ENCODE measurements around the gene SPATA9. TPM values are rescaled to one million over a fixed set of nuclear protein-coding genes. Genes with fewer than 3 reads are reported as not detected.

Gene SPATA9
- total RNA-seq, 3 donors from 2014 or later (not counting 1 experiment from before 2014, with no cell fraction given): 1.3 to 2.1 (median 2.0) TPM

DNA sequence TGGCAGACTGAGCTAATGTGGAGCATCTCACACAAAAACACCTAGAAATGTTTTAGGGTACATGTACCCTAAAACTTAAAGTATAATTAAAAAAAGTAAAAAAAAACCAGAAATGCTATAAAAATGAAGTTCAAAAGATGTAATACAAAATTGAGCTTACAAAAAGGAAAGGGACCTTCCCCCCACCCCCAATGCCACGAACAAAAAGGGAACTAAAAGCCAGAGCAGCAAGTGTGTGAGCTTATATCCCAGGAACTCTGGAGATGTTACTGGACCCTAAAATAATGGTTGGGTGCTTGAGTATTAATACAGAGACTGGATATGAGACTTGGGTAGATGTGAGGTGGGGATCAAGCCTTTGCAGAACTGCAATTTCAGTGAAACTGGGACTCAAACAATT, 11.0 kb downstream of the SPATA9 start:
- intact Hi-C loops (cut with micrococcal nuclease): no loop called here
- H3K4me1 Mint-ChIP-seq: no peaks in the 10 kb centered on the region

DNA sequence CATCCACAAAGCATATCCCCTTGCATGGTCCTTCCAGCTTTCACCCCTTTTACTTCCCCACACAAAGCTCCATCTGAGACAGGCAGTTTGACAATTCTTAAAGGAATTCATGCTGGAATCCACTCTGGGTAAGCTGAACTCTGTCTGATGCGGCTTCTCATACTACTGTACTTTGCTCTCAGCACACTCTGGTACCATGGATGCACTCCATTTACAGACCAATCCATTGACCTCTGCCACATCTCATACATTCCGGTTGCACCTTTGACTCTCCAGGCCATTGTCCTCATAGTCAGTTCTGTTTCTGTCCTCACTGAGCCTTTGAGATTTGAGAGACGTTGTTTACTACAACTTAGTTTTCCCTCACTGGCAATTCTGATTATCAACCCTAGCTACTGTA, 12.2 kb downstream of the SPATA9 start:
- 99% methylated on average over 3 of the region's 3 CpGs for WGBS (ENCODE audit: insufficient coverage)
- Histone ChIP-seq H3K9me3 (ENCODE audit: control insufficient read depth, insufficient read depth, low read length) (no peaks in the 10 kb centered on the region), H3K4me3 (ENCODE audit: low read length) (no peak overlapping the region), H3K27ac (ENCODE audit: low read length) (no peak overlapping the region), H3K36me3 (ENCODE audit: control insufficient read depth, insufficient read depth, low read length) (no peaks in the 10 kb centered on the region), H3K27me3 (ENCODE audit: control insufficient read depth, insufficient read depth, low read length) (no peaks in the 10 kb centered on the region), H3K4me1 (ENCODE audit: control insufficient read depth, insufficient read depth, low read length) (no peaks in the 10 kb centered on the region)
- Mint-ChIP-seq H3K4me1 (no peaks in the 10 kb centered on the region), H3K9me3 (no peaks in the 10 kb centered on the region), H3K36me3 (no peaks in the 10 kb centered on the region), H3K27me3 (ENCODE audit: low read depth in 2 of 2) (no peaks in the 10 kb centered on the region), H3K27ac (no peak overlapping the region), H3K4me3 (no peak overlapping the region)
- DNase-seq: no peak
- ATAC-seq: no peak
- TF ChIP-seq, protein P1, sequence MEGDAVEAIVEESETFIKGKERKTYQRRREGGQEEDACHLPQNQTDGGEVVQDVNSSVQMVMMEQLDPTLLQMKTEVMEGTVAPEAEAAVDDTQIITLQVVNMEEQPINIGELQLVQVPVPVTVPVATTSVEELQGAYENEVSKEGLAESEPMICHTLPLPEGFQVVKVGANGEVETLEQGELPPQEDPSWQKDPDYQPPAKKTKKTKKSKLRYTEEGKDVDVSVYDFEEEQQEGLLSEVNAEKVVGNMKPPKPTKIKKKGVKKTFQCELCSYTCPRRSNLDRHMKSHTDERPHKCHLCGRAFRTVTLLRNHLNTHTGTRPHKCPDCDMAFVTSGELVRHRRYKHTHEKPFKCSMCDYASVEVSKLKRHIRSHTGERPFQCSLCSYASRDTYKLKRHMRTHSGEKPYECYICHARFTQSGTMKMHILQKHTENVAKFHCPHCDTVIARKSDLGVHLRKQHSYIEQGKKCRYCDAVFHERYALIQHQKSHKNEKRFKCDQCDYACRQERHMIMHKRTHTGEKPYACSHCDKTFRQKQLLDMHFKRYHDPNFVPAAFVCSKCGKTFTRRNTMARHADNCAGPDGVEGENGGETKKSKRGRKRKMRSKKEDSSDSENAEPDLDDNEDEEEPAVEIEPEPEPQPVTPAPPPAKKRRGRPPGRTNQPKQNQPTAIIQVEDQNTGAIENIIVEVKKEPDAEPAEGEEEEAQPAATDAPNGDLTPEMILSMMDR (IDR thresholded peaks at IDR 0.05): no peak
- intact Hi-C loops (cut with micrococcal nuclease): no loop called here

More for the DNA sequence above, 11.0 kb downstream of the SPATA9 start:
- H3K36me3 ChIP-seq (ENCODE audit: control insufficient read depth, insufficient read depth, low read length): no peaks in the 10 kb centered on the region
- no peaks in the 10 kb centered on the region for H3K27me3 ChIP-seq (ENCODE audit: control insufficient read depth, insufficient read depth, low read length)
- DNase-seq: no peak
- H3K27ac Mint-ChIP-seq: no peak overlapping the region
- H3K27ac ChIP-seq (ENCODE audit: low read length): no peak overlapping the region
- no peaks in the 10 kb centered on the region for H3K27me3 Mint-ChIP-seq (ENCODE audit: low read depth in 2 of 2)
- H3K4me3 Mint-ChIP-seq: no peak overlapping the region
- H3K9me3 ChIP-seq (ENCODE audit: control insufficient read depth, insufficient read depth, low read length): no peaks in the 10 kb centered on the region
- H3K9me3 Mint-ChIP-seq: no peaks in the 10 kb centered on the region
- TF ChIP-seq, protein P1 (IDR thresholded peaks at IDR 0.05): no peak
- no peak for ATAC-seq
- no peaks in the 10 kb centered on the region for H3K36me3 Mint-ChIP-seq
- H3K4me1 ChIP-seq (ENCODE audit: control insufficient read depth, insufficient read depth, low read length): no peaks in the 10 kb centered on the region
- WGBS (ENCODE audit: insufficient coverage): no CpG with 5 or more reads among the region's 1 CpG
- H3K4me3 ChIP-seq (ENCODE audit: low read length): no peak overlapping the region

DNA sequence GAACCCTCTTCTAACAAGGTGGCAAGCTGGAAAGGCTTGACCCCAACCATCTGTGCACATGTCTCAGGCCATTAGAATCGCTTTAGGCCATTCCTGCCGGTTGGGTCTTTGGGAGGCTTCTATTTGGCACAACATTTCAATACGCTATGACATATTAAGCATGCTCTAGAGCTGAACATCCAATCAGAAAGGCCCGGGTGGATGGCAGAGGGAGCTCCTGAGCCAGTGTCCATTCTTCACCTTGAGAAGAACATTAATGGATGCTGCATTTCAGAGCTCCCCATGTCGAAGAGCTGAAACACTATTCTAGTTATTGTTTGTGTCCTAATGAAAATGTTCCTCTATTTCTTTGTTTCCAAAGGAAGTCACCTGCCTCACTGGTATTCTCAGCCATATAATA, 12.8 kb downstream of the SPATA9 start:
- Histone ChIP-seq H3K4me3 (ENCODE audit: low read length) (no peak overlapping the region), H3K9me3 (ENCODE audit: control insufficient read depth, insufficient read depth, low read length) (no peaks in the 10 kb centered on the region), H3K36me3 (ENCODE audit: control insufficient read depth, insufficient read depth, low read length) (no peaks in the 10 kb centered on the region), H3K4me1 (ENCODE audit: control insufficient read depth, insufficient read depth, low read length) (no peaks in the 10 kb centered on the region), H3K27ac (ENCODE audit: low read length) (no peak overlapping the region), H3K27me3 (ENCODE audit: control insufficient read depth, insufficient read depth, low read length) (no peaks in the 10 kb centered on the region)
- intact Hi-C loops (cut with micrococcal nuclease): no loop called here
- TF ChIP-seq, protein P1 (IDR thresholded peaks at IDR 0.05): no peak
- H3K27ac Mint-ChIP-seq: no peak overlapping the region
- no peak overlapping the region for H3K4me3 Mint-ChIP-seq
- no peaks in the 10 kb centered on the region for H3K36me3 Mint-ChIP-seq
- no peaks in the 10 kb centered on the region for H3K9me3 Mint-ChIP-seq
- WGBS (ENCODE audit: insufficient coverage): 100% methylated on average over 5 of the region's 5 CpGs
- ATAC-seq (no peak), DNase-seq (no peak)
- no peaks in the 10 kb centered on the region for H3K4me1 Mint-ChIP-seq
- no peaks in the 10 kb centered on the region for H3K27me3 Mint-ChIP-seq (ENCODE audit: low read depth in 2 of 2)

DNA sequence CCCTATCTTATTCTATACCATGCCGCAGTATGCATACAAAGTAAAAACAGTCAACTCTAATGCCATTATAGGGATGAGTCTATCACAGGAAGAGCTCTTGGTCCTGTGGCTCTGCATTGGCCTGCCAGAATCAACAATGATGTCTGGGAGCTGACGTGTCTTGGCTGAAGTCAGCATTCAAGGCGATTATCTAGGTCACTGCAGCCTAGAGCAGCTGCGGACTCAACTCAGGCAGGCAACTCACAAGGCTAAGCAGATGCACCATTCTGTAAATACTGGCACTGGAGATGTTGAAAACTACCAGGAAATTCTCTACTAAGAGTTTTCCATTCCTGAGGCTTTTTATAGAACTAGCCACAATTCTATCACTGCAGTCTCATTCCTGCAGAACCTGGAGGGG, 13.3 kb downstream of the SPATA9 start:
- intact Hi-C loops (cut with micrococcal nuclease): no loop called here
- WGBS (ENCODE audit: insufficient coverage): 73% methylated on average over 4 of the region's 4 CpGs
- DNase-seq (no peak), ATAC-seq (no peak)
- H3K27ac Mint-ChIP-seq: no peak overlapping the region
- no peak overlapping the region for H3K4me3 Mint-ChIP-seq
- Histone ChIP-seq H3K4me1 (ENCODE audit: control insufficient read depth, insufficient read depth, low read length) (no peaks in the 10 kb centered on the region), H3K9me3 (ENCODE audit: control insufficient read depth, insufficient read depth, low read length) (no peaks in the 10 kb centered on the region), H3K4me3 (ENCODE audit: low read length) (no peak overlapping the region), H3K27ac (ENCODE audit: low read length) (no peak overlapping the region), H3K36me3 (ENCODE audit: control insufficient read depth, insufficient read depth, low read length) (no peaks in the 10 kb centered on the region), H3K27me3 (ENCODE audit: control insufficient read depth, insufficient read depth, low read length) (no peaks in the 10 kb centered on the region)
- no peaks in the 10 kb centered on the region for H3K36me3 Mint-ChIP-seq
- no peaks in the 10 kb centered on the region for H3K4me1 Mint-ChIP-seq
- no peaks in the 10 kb centered on the region for H3K27me3 Mint-ChIP-seq (ENCODE audit: low read depth in 2 of 2)
- TF ChIP-seq, protein P1 (IDR thresholded peaks at IDR 0.05): no peak
- H3K9me3 Mint-ChIP-seq: no peaks in the 10 kb centered on the region
